Measurements from ENCODE around the gene EDC3.
"Not testable (repeated sequence)": the region's sequence is repeated elsewhere in the genome, so short reads cannot be mapped to it uniquely, and the experiment has no call there.

DNA sequence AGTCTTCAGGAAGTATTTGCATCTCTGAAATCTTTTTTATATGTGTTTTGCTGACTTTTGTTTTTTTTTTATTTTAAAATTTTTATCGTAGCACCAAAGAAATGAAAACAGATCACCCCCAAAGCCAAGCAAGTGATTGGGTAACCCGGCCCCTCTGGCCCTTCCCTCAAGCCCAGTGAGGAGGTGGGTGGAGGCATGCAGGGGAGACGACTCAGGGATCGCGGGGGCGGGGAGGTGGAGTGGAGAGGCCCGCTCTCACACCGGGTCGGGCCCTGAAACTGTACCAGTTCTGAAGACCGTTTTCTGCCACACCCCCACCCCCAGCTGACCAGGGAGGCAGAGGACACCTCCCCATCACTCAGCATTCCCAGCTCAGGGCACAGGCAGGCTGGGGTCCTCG, 99.1 kb downstream of the EDC3 start:
- TF ChIP-seq, protein P1, sequence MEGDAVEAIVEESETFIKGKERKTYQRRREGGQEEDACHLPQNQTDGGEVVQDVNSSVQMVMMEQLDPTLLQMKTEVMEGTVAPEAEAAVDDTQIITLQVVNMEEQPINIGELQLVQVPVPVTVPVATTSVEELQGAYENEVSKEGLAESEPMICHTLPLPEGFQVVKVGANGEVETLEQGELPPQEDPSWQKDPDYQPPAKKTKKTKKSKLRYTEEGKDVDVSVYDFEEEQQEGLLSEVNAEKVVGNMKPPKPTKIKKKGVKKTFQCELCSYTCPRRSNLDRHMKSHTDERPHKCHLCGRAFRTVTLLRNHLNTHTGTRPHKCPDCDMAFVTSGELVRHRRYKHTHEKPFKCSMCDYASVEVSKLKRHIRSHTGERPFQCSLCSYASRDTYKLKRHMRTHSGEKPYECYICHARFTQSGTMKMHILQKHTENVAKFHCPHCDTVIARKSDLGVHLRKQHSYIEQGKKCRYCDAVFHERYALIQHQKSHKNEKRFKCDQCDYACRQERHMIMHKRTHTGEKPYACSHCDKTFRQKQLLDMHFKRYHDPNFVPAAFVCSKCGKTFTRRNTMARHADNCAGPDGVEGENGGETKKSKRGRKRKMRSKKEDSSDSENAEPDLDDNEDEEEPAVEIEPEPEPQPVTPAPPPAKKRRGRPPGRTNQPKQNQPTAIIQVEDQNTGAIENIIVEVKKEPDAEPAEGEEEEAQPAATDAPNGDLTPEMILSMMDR (IDR thresholded peaks at IDR 0.05; ENCODE audit: low read depth, low read length), result not testable (repeated sequence)
- not testable (repeated sequence) for TF ChIP-seq EZH2phosphoT487 (IDR thresholded peaks at IDR 0.05; ENCODE audit: low read depth)

Measured in OCI-LY3 (cell line).